Measurements from ENCODE around the gene TMPRSS3.

TMPRSS3 gene

DNA sequence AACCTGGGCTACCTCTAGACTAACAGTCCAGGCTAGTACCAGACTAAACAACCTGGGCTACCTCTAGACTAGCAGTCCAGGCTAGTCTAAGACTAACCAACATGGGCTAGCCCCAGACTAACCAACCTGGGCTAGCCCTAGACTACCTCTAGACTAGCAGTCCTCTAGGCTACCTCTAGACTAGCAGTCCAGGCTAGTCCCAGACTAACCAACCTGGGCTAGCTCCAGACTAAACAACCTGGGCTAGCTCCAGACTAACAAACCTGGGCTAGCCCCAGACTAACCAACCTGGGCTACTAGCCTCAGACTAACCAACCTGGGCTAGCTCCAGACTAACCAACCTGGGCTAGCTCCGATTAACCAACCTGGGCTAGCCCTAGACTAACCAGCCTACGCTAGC, 47.1 kb downstream of the TMPRSS3 start:
- DNase-seq = peak; percentile 16

DNA sequence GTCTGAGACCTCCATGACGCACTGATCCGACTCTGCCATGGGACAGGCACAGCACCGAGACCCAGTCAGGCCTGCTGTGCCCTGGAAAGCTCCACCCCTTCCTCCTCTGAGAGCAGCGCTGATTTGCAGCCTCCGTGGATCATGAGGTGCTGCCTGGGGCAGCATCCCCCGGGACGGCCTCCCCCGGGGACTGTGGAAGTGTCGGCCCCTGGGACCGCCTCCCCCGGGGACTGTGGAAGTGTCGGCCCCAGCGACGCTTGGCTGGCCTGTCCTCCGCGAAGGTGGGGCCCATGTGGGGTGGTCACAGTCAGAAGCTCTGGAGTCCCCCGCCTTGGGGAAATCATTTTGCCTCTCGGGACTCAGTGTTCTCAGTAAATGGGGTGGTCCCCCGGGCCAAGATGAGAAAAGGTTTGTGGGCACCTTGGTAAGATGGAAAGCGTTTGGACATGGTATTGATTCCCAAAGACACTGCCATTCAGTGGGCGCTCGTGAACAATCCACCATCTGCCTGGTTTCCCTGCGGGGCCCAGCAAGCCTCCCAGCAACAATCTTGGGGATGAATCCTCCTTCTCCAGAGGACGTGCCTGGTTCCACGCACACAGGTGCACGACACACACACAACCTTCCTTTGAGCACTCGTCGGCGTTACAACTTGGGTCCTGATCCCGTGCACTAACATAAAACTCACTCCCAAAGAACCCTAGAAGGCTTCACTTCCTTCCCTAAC, 48.1 kb downstream of the TMPRSS3 start:
- DNase-seq = peak; percentile 53

DNA sequence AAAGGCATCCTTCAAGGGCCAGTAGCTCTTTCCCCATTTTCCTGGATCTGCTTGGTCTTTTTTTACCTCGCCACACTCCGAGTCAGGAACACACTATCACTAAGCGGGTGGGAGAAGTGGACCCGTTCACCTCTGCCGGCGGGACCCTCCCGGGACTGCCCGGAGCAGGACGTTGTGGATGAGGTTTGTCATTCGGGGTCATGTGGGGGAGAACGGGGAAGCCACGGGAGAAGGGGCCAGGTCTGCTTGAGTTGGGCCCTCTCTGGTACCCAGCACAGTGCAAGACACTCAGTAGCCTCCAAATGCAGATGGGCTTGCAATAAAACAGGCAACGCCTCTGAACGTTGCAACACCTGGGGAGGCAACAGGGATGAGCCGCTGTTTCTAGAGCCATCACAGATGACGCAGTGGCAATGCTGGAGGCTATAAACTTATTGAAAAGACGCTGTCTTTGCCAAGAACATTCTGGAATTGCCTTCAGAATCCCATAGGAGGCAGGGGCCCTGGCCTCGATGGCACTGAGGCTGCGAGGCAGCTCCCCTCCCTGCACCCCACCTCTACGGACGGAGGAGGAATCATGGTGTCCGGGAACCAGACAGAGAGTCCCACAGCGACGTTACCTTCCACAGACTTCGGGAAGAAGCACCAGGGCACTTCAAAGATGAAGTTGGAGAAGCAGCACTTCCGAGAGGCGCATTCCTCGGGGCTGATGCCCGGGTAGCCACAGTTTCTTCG, 48.8 kb downstream of the TMPRSS3 start:
- DNase-seq = peak; percentile 30

DNA sequence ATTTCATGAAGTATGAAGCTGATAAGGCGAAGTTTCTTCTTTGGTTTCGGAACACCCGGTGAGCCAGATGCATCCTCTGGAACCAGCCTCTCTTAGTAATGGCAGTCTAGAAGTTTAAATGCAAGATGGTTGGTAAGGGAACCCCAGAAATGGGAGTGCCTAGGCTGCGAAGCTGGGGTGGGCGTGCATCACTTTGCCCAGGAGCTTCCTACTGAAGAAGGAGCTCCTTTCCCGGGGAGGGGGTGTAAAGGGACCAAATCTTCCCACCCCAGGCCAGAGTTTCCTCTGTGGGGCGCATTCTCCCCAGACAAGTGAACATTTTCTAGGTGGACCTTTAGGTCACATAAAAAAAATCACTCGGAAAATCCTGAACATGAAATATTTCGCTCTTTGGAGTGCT, 49.4 kb downstream of the TMPRSS3 start:
- no peak for DNase-seq

DNA sequence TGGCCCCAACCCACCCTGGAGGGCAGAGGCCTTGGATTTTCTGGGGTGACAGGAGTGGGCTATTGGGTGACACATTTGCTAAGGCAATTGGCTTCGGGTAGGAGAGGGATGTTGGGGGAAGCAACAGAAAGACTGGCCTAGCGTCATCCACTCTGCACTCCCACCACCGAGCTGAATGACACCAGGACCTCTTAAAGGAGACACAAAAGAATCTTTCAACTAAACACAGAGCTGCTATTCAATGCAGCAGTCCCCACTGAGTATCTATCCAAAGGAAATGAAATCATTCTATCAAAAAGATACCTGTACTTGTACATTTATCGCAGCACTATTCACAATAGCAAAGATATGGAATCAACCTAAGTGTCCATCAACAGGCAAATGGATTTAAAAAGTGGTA, 51.2 kb downstream of the TMPRSS3 start:
- no peak for DNase-seq

DNA sequence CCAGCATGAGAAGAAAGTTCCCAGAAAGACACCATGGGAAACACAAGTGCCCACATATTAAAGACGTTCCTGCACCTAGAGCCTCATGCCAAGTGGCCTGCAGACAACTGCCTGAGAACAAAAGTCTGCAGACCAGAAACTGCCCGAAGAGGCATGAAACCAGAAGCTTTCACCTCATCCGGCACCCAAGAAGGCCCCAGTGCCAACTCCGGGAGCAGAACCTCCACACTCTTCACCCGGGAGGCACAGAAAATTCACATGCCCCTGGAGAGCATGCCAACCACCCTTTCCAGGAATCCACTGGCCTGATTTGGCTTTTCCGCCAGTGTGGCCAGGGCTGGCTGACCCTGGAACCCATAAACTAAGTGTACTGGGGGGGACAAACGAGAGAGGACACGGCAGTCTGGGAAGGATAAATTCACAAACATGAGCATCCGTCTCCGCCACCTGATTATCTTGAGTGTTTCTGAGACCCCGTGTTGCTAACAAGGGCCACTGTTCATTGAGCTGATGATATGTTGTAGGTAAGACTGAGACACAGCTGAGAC, 51.8 kb downstream of the TMPRSS3 start:
- peak; percentile 33 for DNase-seq

DNA sequence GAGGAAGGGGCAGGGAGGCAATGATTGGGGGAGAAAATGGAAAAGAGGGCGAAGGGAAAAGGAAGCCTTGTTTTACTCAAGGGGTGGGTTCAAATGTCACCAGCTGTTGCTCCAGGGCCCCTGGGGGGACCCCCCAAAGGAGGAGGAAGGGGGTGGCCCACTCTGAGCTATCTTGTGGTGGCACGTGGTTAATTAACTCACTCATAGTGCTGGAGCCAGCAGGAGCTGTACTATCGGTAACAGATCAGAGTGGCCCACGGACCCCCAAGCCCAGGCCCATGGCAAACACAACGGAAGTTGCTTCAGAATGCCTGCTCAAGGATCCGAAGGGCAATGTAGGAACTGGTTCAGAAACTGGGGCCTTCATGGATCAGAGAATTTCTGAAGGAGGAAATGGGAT, 52.3 kb downstream of the TMPRSS3 start:
- peak; percentile 54 for DNase-seq

DNA sequence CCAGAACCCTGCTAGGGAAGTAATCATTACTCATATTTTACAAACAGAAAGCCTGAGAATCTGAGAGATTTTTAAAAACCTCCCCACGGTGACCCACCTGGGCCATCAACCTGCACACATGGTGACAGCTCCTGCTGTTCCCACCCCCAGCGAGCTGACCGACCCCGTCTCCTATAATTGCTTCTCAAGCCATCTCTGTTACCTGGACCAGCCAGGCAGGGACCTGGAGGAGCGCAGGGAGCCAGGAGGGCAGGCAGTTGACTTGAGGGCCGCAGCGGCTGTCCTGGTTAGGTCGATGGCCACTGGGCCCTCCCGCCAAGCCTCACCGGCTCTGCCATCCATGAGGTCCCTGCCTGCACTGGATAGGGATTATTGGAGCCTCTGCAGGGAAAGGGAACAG, 52.8 kb downstream of the TMPRSS3 start:
- no peak for DNase-seq

DNA sequence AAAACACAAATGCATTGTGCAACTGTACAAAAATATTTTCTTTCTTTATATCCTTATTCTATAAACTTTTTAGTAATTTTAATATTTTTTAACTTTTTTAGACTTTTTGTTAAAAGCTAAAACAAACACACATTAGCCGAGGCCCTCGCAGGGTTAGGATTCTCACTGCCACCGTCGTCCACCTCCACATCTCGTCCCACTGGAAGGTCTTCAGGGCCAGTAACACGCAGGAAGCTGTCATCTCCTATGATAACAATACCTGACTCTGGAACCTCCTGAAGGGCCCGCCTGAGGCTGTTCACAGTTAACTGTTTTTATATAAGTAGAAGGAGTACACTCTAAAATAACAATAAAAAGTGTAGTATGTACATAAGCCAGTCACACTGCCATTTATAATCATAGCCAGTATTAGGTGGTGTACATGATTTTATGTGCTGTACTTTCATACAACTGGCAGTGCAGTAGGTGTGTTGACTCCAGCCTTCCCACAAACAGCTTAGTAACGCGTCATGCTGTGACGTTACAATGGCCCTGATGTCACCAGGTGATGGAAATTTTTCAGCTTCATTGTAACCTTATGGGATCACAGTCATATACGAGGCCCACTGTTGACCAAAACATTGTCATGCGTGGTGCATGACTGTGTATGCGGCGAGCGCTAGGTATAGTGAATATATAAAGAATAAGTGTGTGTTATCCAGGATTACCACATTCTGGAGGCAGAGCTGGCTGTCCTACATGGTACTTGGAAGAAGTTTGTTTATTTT, 53.9 kb downstream of the TMPRSS3 start:
- peak; percentile 39 for DNase-seq

DNA sequence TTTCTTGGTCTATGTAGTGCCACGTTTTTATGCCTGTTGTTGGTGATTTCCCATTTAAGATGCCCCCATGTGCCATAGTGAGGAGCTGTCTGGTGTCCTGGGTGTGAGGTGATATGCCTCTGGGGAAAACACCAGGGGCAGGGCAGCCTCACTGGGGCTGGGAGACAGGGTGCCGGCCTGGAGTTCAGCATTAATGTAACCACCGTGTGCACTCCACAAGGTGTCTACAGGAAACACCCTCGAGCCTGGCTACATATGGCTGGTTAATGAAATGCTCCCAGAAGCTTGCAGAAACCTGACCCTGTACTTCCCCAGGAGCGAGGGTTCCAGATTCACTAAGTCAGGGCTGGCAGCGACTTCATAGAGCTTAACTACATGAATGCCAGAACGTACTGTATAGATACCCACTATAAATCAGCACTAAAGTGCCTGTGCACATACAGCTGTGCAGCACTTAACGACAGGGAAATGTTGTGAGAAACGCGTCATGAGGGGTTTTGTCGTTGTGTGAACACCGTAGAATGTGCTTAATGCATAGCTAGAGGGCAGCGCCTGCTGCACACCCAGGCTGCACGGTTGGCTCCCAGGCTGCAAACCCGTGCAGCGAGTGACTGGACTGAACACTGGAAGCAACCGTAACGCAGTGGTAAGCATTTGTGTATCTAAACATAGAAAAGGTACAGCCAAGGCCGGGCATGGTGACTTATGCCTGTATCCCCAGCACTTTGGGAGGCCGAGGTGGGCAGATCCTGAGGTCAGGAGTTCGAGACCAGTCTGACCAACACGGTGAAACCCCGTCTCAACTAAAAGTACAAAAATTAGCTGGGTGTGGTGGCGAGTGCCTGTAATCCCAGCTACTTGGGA, 55.4 kb downstream of the TMPRSS3 start:
- DNase-seq = no peak

DNA sequence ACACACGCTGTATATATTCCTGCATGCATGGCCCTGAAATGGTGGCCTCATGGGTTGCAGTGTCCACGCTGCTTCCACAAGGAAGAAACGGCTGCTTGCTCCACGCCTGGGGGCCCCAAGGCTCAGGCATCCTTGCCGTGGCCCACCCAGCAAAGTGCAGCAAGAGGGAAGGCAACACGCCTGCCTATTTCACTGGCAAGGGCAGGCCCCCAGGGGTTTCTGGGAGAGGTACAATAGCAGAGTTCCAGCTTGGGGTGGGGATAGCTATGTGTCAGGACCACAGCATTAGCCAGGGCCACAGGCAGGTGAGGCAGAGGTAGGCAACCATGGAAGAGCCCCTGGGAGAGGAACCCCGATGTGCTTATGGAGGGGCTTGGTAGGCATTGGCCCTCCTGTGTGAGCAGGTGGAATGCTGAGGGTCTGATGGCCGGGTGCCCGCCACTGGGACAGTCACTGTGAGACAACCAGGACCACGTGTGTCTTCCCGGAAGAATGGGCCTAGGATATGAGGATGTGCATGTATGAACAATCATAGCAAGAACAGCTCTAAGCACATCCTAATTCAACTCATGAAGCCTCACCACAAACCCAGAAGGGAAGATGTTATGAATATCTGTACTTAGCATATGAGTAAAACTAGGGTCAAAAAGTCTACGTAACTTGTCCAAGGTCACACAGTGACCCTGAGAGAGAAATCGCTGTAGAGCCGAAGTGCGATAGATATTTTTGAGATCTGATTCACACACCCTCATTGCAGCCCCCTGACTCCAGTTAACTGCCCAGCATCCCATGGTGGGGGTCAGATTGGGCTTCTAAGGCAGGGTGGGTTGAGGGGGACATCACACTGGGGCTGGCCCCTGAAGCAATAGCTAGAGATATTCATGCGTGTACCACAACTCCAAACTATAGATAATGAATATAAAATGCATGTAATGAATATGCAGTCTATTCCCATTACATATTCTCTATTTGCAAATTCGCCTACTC, 56.8 kb downstream of the TMPRSS3 start:
- DNase-seq = peak; percentile 43

DNA sequence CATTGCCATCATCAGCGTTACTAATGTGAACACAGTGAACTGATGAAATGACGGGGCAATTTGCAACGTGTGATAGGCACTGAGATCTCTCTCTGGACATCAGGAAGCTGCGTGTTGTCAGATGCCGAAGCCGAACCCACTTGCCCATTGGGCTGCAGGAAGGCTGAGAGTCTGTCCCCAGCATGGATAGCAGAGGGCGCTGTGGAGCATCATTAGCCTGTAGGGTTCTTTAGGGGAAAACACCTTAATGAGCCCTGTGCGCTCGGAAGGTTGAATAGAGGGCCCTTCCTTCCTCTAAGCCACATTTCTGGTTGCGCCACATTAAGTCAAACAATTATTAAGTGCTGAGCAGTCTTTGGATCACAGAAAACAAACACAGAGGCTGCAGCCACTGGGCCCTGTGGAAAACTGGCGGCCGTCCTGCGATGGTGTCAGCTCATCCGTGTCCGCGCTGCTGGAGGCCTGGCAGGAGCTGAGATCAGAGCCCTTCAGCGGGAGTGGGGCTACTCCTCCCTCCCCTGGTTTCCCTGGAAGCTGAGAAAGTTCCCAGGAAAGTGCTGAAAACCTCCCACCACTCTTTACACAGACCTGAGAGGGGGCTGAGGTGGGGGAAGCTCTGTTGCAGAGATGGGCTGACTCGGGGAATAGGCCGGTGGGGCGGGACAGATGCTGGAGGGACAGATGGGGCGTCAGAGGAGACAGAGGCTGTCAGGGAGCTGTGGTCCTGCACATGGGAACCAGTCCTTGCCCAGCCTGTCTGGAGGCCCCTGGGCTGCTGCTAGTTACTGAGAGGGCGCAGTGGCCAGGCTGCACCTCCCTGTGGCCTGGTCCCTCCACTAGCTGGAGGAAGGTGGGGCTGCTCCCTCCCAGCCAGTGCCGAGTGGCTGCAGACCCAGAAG, 57.8 kb downstream of the TMPRSS3 start:
- DNase-seq = peak; percentile 93

DNA sequence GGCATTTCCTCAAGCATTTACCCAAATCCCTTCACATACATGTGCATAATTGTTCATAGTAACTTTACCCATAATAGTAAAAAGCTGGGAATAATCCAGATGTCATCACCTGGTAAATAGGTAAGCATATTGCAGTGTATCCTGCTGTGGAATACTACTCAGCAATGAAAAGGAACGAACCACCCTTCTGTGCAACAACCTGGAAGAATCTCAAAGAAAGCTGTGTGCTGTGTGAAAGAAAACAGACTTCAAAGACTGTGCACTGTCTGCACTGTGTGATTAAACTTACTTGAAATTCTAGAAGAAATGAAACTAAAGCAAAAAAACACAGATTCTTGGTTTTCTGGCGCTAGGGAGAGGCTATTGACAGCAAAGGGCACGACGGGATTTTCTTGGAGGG, 58.6 kb downstream of the TMPRSS3 start:
- DNase-seq = no peak

DNA sequence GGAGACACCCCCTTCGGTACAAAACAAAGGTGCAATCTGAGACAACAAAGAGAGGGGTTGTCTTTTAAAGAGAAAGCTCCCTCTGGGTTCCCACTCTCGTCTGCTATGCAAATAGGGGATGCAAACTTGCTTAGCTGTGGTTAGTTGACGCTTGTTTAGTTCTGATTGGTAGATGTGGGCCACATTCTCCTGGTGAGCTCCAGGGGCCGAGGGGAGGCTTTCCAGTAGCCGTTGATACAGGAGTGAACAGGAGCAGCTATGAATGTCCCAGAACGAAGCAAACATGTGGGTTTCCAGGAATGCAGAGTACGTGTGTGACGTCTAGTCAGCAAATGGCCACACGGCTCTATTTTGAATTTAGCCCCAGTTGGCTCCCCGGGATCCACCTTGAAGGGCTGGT, 59.8 kb downstream of the TMPRSS3 start:
- DNase-seq = no peak

DNA sequence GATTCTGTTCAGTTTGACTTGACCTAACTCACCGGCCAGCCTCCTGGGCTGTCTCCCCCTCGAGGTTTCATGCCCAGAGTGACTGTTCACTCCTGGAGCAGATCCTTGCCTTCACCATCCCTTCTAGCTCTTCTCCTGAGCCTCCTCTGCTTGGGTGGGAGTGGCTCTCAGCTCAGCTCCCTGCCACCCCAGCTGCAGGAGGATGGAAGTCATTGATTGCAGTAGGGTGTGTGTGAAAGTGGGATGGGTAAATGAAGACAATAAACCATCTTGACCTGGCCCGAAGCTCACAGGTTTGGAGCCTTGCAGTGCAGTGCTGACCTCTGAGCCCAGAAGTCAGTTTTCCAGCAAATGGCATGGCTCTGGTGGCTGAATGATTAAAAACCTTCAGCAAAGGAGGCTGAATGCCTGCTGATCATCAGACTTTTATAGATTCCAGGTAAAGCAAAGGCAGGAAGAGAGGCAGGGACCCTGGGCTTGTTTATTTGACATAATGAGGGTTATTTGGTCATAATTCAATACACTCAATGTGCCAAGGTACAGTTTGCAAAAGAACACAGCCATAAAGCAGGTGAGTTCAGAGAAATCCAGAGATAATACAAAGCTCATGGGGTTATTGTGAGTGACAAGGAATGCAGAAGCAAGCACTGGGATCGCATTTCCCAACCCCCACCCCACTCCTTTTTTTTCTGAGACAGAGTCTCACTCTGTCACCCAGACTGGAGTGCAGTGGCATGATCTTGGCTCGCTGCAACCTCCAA, 63.1 kb downstream of the TMPRSS3 start:
- no peak for DNase-seq

DNA sequence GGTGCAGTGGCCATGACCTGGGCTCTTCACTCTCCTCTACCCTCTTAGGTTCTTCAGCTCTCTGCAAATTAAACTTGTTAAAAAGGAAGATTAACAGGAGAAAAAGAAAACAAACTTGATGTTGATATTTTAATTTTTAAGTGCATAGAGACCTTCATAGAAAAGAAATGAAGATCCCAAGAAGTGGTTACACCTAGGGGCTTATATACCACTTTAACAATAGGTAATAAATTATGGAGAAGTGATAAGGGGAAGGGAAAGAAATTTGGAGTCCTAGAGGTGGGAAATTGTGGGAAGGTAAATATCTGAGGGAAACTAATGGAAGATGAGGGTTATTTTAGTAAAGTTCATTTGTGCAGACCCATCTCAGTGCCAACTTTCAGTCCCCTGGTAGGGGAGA, 64.2 kb downstream of the TMPRSS3 start:
- DNase-seq = no peak

DNA sequence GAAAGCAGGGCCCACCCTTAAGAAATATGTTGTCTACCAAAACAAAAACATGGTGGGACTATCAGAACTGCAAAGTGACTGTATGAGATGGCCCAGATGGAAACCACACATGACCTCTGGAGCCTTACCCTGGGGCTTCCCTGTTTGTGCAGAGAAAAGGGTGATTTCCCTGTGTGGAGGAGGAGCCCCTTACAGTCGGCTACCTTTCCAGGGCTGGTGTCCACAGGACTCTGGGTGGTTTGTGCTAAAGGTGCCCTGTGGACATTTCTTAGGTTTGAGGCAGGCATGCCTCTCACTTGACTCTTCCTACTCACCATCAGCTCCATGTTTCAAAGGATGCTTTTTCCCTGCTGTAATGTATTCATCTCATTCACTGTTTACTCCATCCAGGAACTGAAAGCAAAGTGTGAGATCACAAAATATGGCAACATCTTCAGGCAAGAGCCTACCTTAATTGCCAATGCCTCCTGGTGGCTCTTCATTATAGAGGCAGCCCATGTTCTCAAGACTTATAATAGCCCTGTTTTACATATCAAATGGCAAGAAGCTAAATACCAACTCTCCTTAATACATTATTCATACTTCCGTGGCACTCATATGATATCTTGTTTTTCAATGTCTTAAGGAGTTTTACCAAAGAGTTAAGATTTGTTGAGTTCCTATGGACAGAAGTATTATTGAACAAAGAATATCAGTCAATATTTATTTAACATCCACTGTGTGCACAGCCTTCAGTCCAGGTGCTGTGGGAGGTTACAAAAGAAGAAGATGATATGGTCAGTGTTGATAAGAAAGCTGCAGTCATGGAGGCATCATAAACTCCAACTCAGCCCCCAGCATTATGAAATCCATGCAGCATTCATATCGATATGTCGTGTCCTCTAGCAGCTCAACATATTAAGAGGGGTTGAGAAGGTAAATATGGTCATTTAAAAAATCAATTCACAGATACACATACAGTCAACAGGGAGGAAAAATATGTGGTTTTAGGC, 65.2 kb downstream of the TMPRSS3 start:
- no peak for DNase-seq

DNA sequence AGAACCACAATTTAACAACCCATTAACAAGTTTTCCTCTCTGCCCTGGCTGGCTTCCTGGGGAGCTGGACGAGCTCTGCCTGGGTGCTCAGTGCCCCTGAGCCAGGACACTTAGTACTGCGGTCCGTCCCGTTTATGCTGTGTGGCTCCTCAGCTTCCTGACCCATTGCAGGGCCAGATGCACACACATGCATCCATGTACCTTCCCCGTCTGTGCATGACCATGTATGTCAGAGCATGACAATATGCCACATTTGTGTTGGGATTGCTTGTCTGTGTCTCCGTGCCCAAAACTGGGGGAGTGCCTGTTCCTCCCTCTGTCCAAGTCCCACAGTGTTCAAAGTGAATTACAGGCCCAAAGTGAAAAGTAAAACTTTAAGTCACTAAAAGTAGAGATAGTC, 71.0 kb downstream of the TMPRSS3 start:
- DNase-seq = peak; percentile 28

All from activated effector memory CD4-positive, alpha-beta T cell treated with anti-CD3 and anti-CD28 coated beads, Interleukin-2, amount 50 U/mL, for 16 hours (primary cell).